Measurements from ENCODE around the gene ADGRA3. TPM values are rescaled to one million over a fixed set of nuclear protein-coding genes. Genes with fewer than 3 reads are reported as not detected.

ADGRA3 gene
- total RNA-seq, 1 donor from 2014 or later, result 27.8 TPM

GRCh38 chr4:22488106-22488505 is 27.8 kb downstream of the ADGRA3 start:
- Mint-ChIP-seq H3K9me3 (ENCODE audit: low read depth) (no peaks in the 10 kb centered on the region), H3K27ac (ENCODE audit: unreplicated experiment) (no peak overlapping the region), H3K4me1 (ENCODE audit: low read depth) (peaks cover 31% of the 10 kb centered on the region), H3K27me3 (ENCODE audit: low read depth) (no peaks in the 10 kb centered on the region), H3K36me3 (ENCODE audit: low read depth) (no peaks in the 10 kb centered on the region), H3K4me3 (ENCODE audit: unreplicated experiment) (no peak overlapping the region)
- DNase-seq (ENCODE audit: low spot score), result no peak
- TF ChIP-seq, protein P1, sequence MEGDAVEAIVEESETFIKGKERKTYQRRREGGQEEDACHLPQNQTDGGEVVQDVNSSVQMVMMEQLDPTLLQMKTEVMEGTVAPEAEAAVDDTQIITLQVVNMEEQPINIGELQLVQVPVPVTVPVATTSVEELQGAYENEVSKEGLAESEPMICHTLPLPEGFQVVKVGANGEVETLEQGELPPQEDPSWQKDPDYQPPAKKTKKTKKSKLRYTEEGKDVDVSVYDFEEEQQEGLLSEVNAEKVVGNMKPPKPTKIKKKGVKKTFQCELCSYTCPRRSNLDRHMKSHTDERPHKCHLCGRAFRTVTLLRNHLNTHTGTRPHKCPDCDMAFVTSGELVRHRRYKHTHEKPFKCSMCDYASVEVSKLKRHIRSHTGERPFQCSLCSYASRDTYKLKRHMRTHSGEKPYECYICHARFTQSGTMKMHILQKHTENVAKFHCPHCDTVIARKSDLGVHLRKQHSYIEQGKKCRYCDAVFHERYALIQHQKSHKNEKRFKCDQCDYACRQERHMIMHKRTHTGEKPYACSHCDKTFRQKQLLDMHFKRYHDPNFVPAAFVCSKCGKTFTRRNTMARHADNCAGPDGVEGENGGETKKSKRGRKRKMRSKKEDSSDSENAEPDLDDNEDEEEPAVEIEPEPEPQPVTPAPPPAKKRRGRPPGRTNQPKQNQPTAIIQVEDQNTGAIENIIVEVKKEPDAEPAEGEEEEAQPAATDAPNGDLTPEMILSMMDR (IDR thresholded peaks at IDR 0.05), result no peak

- TF ChIP-seq, protein P1 (IDR thresholded peaks at IDR 0.05), result no peak
- Mint-ChIP-seq H3K27me3 (ENCODE audit: low read depth) (no peaks in the 10 kb centered on the region), H3K4me1 (ENCODE audit: low read depth) (peaks cover 39% of the 10 kb centered on the region), H3K27ac (ENCODE audit: unreplicated experiment) (no peak overlapping the region), H3K4me3 (ENCODE audit: unreplicated experiment) (no peak overlapping the region), H3K9me3 (ENCODE audit: low read depth) (no peaks in the 10 kb centered on the region), H3K36me3 (ENCODE audit: low read depth) (no peaks in the 10 kb centered on the region)
- no peak for DNase-seq (ENCODE audit: low spot score)
Measured at GRCh38 chr4:22487328-22487727, 28.5 kb downstream of the ADGRA3 start.

- no peaks in the 10 kb centered on the region for H3K9me3 Mint-ChIP-seq (ENCODE audit: low read depth)
- TF ChIP-seq, protein P1 (IDR thresholded peaks at IDR 0.05), result no peak
- H3K27me3 Mint-ChIP-seq (ENCODE audit: low read depth), result no peaks in the 10 kb centered on the region
- DNase-seq (ENCODE audit: low spot score), result no peak
- no peak overlapping the region for H3K27ac Mint-ChIP-seq (ENCODE audit: unreplicated experiment)
- no peak overlapping the region for H3K4me3 Mint-ChIP-seq (ENCODE audit: unreplicated experiment)
- H3K36me3 Mint-ChIP-seq (ENCODE audit: low read depth), result no peaks in the 10 kb centered on the region
- peaks cover 35% of the 10 kb centered on the region for H3K4me1 Mint-ChIP-seq (ENCODE audit: low read depth)
Measured at GRCh38 chr4:22486276-22486675, 29.6 kb downstream of the ADGRA3 start.

DNA sequence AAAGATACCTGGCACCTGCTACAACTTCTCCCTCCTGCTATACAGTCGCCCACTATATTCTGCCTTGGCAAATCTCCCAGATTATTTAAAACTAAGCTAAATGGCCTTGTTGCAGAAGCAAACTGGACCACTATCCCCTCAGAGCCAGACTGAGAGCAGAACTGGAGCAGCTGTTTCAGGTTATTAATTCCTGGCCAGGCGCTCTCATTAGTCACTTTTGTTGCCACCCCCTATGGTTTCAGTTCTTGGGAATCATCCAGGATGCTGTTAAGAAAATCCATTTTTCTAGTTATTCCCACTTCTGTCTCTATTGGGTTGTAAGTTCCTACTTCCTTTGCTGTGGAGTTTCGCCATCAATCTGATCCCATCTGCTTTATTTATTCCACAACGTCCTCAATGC is 30.1 kb downstream of the ADGRA3 start:
- Mint-ChIP-seq H3K27ac (ENCODE audit: unreplicated experiment) (no peak overlapping the region), H3K4me3 (ENCODE audit: unreplicated experiment) (no peak overlapping the region), H3K36me3 (ENCODE audit: low read depth) (no peaks in the 10 kb centered on the region), H3K9me3 (ENCODE audit: low read depth) (no peaks in the 10 kb centered on the region), H3K27me3 (ENCODE audit: low read depth) (no peaks in the 10 kb centered on the region), H3K4me1 (ENCODE audit: low read depth) (peaks cover 33% of the 10 kb centered on the region)
- no peak for DNase-seq (ENCODE audit: low spot score)
- TF ChIP-seq, protein P1 (IDR thresholded peaks at IDR 0.05), result no peak

GRCh38 chr4:22483551-22483981 is 32.3 kb downstream of the ADGRA3 start:
- Mint-ChIP-seq H3K4me3 (ENCODE audit: unreplicated experiment) (no peak overlapping the region), H3K27ac (ENCODE audit: unreplicated experiment) (no peak overlapping the region), H3K36me3 (ENCODE audit: low read depth) (no peaks in the 10 kb centered on the region)

More at GRCh38 chr4:22483551-22483981, 32.3 kb downstream of the ADGRA3 start:
- peaks cover 27% of the 10 kb centered on the region for H3K4me1 Mint-ChIP-seq (ENCODE audit: low read depth)
- H3K27me3 Mint-ChIP-seq (ENCODE audit: low read depth), result no peaks in the 10 kb centered on the region
- TF ChIP-seq, protein P1 (IDR thresholded peaks at IDR 0.05), result no peak
- DNase-seq (ENCODE audit: low spot score), result no peak
- no peaks in the 10 kb centered on the region for H3K9me3 Mint-ChIP-seq (ENCODE audit: low read depth)

Measured in chondrocyte (in vitro differentiated cells).